ENCODE results near the gene TCF3.

GRCh38 chr19:1584500-1585242 lies 67.7 kb downstream of the TCF3 start:
- TF ChIP-seq FOXM1 (IDR thresholded peaks at IDR 0.05; ENCODE audit: borderline replicate concordance, low read depth) (no peak), EP300 (IDR thresholded peaks at IDR 0.05; ENCODE audit: borderline replicate concordance) (no peak), RAD21 (IDR thresholded peaks at IDR 0.05; ENCODE audit: low read depth) (no peak), CEBPB (IDR thresholded peaks at IDR 0.05) (no peak), USF1 (IDR thresholded peaks at IDR 0.05) (no peak), MAX (IDR thresholded peaks at IDR 0.05) (no peak), TAF1 (IDR thresholded peaks at IDR 0.05; ENCODE audit: low read depth) (no peak), CREB1 (IDR thresholded peaks at IDR 0.05; ENCODE audit: low read depth) (no peak)

All from Ishikawa (cell line).